HL-60 (cell line): ENCODE results near the gene CRABP1.

Source experiments
- CTCF ChIP-seq: IDR thresholded peaks from one replicate; pipeline ENCODE4 v1.5.1; 2011; ENCODE audit warnings: low read length, control low read depth, inconsistent platforms; ENCODE audit not compliant: insufficient read depth
- GABPA ChIP-seq: IDR thresholded peaks from 2 replicates; pipeline ENCODE4 v1.6.1; 2012; ENCODE audit warnings: low read depth
- POLR2AphosphoS5 ChIP-seq: IDR thresholded peaks from 2 replicates; pipeline ENCODE4 v1.6.1; 2012; ENCODE audit warnings: low read depth
- REST ChIP-seq: IDR thresholded peaks from 2 replicates; pipeline ENCODE4 v1.6.1; 2012; ENCODE audit warnings: low read depth; ENCODE audit not compliant: insufficient replicate concordance
- SPI1 ChIP-seq: IDR thresholded peaks from 2 replicates; pipeline ENCODE4 v1.6.1; 2012; ENCODE audit warnings: low read depth, mild to moderate bottlenecking, borderline replicate concordance

- TF ChIP-seq CTCF (no peak), POLR2AphosphoS5 (no peak), REST (no peak), SPI1 (no peak), GABPA (no peak)
Observed at GRCh38 chr15:78291698-78292097, 48.5 kb upstream of the CRABP1 start.
